Measurements from ENCODE around the gene OLFM4.

The OLFM4 gene

GRCh38 chr13:53017433-53017970 lies 11.1 kb upstream of the OLFM4 start:
- TF ChIP-seq HDGF (IDR thresholded peaks at IDR 0.05; ENCODE audit: borderline replicate concordance) (no peak), FOXA1 (IDR thresholded peaks at IDR 0.05) (no peak), TARDBP (IDR thresholded peaks at IDR 0.05) (no peak), CTBP1 (IDR thresholded peaks at IDR 0.05; ENCODE audit: borderline replicate concordance) (no peak), FOXK2 (IDR thresholded peaks at IDR 0.05) (no peak), ZNF384 (IDR thresholded peaks at IDR 0.05) (no peak), SP1 (IDR thresholded peaks at IDR 0.05) (no peak), ARNT (IDR thresholded peaks at IDR 0.05) (no peak), L3MBTL2 (conservative IDR thresholded peaks at IDR 0.05) (no peak), SUZ12 (IDR thresholded peaks at IDR 0.05) (no peak), LEF1 (IDR thresholded peaks at IDR 0.05; ENCODE audit: borderline replicate concordance) (no peak), ELF4 (IDR thresholded peaks at IDR 0.05) (no peak), NFRKB (IDR thresholded peaks at IDR 0.05) (no peak)
- TF ChIP-seq, protein P1, sequence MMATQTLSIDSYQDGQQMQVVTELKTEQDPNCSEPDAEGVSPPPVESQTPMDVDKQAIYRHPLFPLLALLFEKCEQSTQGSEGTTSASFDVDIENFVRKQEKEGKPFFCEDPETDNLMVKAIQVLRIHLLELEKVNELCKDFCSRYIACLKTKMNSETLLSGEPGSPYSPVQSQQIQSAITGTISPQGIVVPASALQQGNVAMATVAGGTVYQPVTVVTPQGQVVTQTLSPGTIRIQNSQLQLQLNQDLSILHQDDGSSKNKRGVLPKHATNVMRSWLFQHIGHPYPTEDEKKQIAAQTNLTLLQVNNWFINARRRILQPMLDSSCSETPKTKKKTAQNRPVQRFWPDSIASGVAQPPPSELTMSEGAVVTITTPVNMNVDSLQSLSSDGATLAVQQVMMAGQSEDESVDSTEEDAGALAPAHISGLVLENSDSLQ (IDR thresholded peaks at IDR 0.05): no peak
- CTCF ChIA-PET: no interaction called here
- POLR2A ChIA-PET: no interaction called here
- no peak for DNase-seq (ENCODE audit: extremely low spot score)

- TF ChIP-seq NFRKB (IDR thresholded peaks at IDR 0.05) (no peak), SP1 (IDR thresholded peaks at IDR 0.05) (no peak), ARNT (IDR thresholded peaks at IDR 0.05) (no peak), FOXK2 (IDR thresholded peaks at IDR 0.05) (no peak)
- no peak for DNase-seq (ENCODE audit: extremely low spot score)
- ChIA-PET CTCF (no interaction called here), POLR2A (no interaction called here)
Measured at GRCh38 chr13:53018690-53019647, 9.6 kb upstream of the OLFM4 start.

DNA sequence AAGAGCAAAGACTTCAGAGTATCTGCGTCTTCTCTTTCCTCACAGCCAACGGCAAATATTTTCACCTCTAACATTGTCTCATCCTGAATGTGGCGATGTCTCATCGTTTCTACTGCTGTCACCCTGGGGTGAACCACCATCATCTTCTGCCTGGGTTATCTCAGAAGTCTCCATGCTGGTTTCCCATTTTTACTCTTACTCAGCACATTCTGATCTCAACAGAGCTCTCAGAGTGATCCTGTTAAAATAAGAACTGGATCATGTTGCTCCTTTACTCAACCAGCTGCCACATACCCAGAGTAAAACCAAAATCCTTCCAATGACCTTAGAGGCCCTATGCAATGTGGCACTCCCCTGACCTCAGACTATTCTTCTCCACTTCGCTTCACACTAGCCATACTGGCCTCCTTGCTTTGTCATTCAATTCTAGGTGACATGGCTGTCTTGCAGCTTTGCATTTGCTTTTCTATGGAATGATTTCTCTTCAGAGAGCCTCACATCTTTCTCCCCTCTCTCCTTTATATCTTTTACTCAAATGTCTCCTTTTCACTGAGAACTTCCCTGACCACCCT lies 7.8 kb upstream of the OLFM4 start:
- no peak for DNase-seq (ENCODE audit: extremely low spot score)
- ChIA-PET POLR2A (no interaction called here), CTCF (no interaction called here)
- no peak for TF ChIP-seq L3MBTL2 (conservative IDR thresholded peaks at IDR 0.05)
- TF ChIP-seq FOXM1 (IDR thresholded peaks at IDR 0.05; ENCODE audit: borderline replicate concordance): no peak
- TF ChIP-seq TARDBP (IDR thresholded peaks at IDR 0.05): no peak
- TF ChIP-seq SP1 (IDR thresholded peaks at IDR 0.05): no peak
- TF ChIP-seq ELF4 (IDR thresholded peaks at IDR 0.05): no peak
- TF ChIP-seq ZNF384 (IDR thresholded peaks at IDR 0.05): no peak
- TF ChIP-seq, protein P1 (IDR thresholded peaks at IDR 0.05): no peak
- no peak for TF ChIP-seq CTBP1 (IDR thresholded peaks at IDR 0.05; ENCODE audit: borderline replicate concordance)
- TF ChIP-seq NFRKB (IDR thresholded peaks at IDR 0.05): no peak
- no peak for TF ChIP-seq FOXA1 (IDR thresholded peaks at IDR 0.05)
- no peak for TF ChIP-seq BHLHE40 (IDR thresholded peaks at IDR 0.05; ENCODE audit: borderline replicate concordance)
- no peak for TF ChIP-seq FOXK2 (IDR thresholded peaks at IDR 0.05)
- no peak for TF ChIP-seq LEF1 (IDR thresholded peaks at IDR 0.05; ENCODE audit: borderline replicate concordance)
- no peak for TF ChIP-seq HDGF (IDR thresholded peaks at IDR 0.05; ENCODE audit: borderline replicate concordance)
- TF ChIP-seq ARNT (IDR thresholded peaks at IDR 0.05): no peak
- TF ChIP-seq SUZ12 (IDR thresholded peaks at IDR 0.05): no peak

DNA sequence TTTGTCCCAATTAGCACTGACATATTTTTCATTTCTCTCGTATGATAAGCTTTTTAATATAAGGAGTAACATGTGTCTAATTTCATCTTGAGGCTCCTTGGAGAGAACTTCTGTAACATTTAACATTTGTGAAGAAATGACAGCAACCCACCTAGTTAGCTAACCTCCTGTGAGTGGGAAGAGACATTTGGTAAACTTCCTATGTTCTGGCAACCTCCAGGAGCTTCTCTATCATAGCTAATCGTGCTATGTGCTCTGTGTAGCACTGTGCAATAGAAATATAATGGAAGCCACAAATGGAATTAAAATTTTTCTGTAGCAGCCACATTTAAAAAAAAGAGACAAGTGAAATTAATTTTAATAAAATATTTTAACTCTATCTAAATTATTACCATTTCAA lies 5.4 kb upstream of the OLFM4 start:
- no peak for DNase-seq (ENCODE audit: extremely low spot score)
- no peak for TF ChIP-seq SUZ12 (IDR thresholded peaks at IDR 0.05)
- no peak for TF ChIP-seq ZNF384 (IDR thresholded peaks at IDR 0.05)
- TF ChIP-seq L3MBTL2 (conservative IDR thresholded peaks at IDR 0.05): no peak
- no peak for TF ChIP-seq FOXM1 (IDR thresholded peaks at IDR 0.05; ENCODE audit: borderline replicate concordance)
- no peak for TF ChIP-seq CTBP1 (IDR thresholded peaks at IDR 0.05; ENCODE audit: borderline replicate concordance)
- TF ChIP-seq BHLHE40 (IDR thresholded peaks at IDR 0.05; ENCODE audit: borderline replicate concordance): no peak
- no peak for TF ChIP-seq FOXK2 (IDR thresholded peaks at IDR 0.05)
- no peak for TF ChIP-seq FOXA1 (IDR thresholded peaks at IDR 0.05)
- no peak for TF ChIP-seq LEF1 (IDR thresholded peaks at IDR 0.05; ENCODE audit: borderline replicate concordance)
- ChIA-PET POLR2A (no interaction called here), CTCF (no interaction called here)

- ChIA-PET CTCF (no interaction called here), POLR2A (no interaction called here)
- TF ChIP-seq FOXK2 (IDR thresholded peaks at IDR 0.05) (no peak), SP1 (IDR thresholded peaks at IDR 0.05) (no peak), SUZ12 (IDR thresholded peaks at IDR 0.05) (no peak), FOXM1 (IDR thresholded peaks at IDR 0.05; ENCODE audit: borderline replicate concordance) (no peak), HDGF (IDR thresholded peaks at IDR 0.05; ENCODE audit: borderline replicate concordance) (no peak), BHLHE40 (IDR thresholded peaks at IDR 0.05; ENCODE audit: borderline replicate concordance) (no peak), CTBP1 (IDR thresholded peaks at IDR 0.05; ENCODE audit: borderline replicate concordance) (no peak), ZNF384 (IDR thresholded peaks at IDR 0.05) (no peak), NFRKB (IDR thresholded peaks at IDR 0.05) (no peak), TARDBP (IDR thresholded peaks at IDR 0.05) (no peak), FOXA1 (IDR thresholded peaks at IDR 0.05) (no peak), ARNT (IDR thresholded peaks at IDR 0.05) (no peak), L3MBTL2 (conservative IDR thresholded peaks at IDR 0.05) (no peak), ELF4 (IDR thresholded peaks at IDR 0.05) (no peak)
- TF ChIP-seq, protein P1 (IDR thresholded peaks at IDR 0.05): no peak
- DNase-seq (ENCODE audit: extremely low spot score): no peak
Measured at GRCh38 chr13:53028063-53028462, 550 bp upstream of the OLFM4 start.

Data from HEK293T (cell line).